Kidney tubule cell (primary cell): ENCODE data around the gene RHEX.
A peak's percentile ranks its signal among the peaks of the same experiment; 100 is the strongest.

Source experiments
- DNase-seq: peaks from one replicate; pipeline ENCODE4 v3.0.0-alpha.2; 2018; ENCODE audit warnings: low spot score

The RHEX gene

DNA sequence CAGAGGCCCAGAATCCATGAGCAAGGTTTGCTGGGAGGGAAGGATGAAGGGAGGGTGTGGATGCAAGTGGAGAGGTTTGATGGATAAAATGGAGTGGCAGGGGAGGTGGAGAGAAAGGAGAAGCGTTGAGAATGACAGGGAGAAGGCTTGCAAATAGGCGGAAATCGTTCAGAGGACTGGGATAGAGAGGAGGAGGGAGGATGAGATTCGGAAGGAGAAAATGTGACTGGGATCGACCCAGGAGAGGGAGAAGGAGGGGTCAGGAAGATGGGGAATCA, 63.8 kb downstream of the RHEX start:
- DNase-seq: no peak

DNA sequence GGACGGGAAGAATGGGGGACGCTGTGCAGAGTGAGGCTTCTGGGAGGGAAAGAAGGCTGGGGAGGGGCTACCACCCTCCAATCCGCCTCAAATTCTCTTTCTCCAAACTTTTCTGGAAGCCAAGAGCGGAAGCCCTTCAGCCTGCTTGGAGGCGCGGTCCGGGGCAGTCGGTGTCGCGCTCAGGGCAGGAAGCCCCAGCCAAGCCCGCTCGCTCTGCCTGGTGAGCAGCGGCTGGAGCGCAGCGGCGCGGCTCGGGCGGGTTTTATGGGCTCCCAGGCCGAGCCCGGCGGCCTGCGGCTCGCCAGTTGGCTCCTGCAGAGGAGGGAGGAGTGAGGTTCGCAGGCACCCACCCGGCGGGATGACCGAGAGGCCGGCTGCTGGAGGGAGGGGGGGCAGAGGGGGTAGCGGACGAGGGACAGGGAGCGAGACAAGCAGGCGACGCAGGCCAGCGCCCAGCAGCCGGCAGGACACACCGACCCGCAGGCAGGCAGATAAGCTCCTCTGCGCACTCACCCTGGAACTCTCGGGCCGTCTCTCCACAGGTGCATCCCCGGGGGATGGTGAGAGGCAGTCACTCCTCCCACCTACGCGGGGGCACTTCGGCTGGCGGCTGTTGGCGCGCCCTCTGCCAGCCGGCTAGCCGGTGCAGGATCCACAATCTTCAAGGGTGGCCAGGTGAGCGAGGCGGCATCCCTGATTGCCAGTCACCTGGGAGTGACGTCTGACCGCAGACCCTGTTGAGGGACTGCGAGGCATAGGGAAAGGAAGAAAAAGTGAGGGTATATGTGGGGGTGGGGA, 64.4 kb downstream of the RHEX start, which contains the start of gene AVPR1B:
AVPR1B (minus strand) TSS at position 238 of the 798 bp plus-strand sequence. CDS start 498 bp downstream, outside the sequence.
- DNase-seq: peak; percentile 64

DNA sequence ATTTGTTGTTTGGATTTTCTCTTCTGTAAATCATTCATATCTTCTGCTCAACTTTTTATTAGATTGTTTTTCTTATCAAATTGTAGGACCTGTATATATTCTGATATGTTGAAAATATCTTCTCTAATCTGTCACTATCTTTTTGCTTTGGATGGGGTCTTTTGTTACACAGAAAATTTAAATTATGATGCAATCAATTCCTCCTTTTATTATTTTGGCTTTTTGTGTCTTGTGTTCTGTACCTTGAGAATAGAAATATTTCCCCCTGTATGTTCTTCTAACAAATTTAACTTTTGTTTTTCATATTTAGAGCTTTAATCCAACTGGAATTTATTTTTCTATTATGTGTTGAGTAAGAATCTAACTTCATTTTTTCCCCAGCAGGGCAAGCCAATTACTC, 67.4 kb downstream of the RHEX start:
- no peak for DNase-seq

DNA sequence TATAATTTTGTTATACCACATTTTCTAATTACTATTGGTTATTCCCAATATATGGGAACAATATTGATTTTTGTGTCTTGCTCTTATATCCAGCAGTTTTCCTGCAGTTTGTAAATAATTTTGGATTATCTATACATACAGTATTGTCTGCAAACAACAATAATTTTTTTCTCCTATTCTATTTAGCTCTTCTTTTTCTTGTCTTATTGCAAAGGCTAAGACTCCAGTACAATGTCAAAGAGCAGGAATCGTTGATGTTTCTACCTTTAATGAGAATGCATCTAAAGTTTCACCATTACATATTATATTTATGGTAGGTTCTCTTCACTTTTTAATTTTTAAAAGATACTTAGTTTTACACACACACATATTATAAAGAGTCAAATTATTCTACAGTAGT, 68.3 kb downstream of the RHEX start:
- DNase-seq: no peak

DNA sequence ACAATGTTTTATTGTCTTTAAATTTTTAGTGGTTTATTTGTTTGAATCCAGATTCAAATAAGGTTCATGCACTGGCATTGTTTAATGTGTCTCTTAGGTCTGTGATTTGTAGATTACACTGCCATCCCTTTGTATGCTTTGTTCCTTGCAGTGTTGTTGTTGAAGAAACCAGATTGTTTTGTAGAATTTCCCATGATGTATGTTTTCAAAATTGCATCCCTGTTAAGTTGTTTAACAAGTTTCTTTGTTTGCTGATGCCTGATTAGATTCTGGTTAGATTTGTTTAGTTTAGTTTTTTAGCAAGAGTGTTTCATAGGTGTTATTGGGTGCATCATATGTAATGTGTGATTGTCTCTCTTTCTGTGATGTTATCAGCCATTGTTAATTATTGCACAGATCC, 69.7 kb downstream of the RHEX start:
- DNase-seq: no peak

DNA sequence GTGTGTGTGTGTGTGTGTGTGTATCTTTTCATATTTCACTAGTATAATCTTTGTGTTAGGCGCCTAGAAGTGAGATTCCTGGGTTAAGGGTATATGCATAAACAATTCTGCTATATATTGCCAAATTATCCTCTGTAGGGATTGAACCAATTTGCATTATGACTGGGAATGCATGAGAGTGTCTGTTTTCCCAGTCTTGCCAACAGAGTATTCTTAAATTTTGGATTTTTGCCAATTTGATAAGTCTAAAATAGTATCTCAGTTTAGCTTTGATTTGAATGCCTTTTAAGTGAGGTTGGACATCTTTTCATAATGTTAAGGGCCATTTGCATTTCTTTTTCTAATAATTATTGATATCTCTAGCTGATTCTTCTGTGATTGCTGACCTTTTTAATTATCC, 72.4 kb downstream of the RHEX start:
- no peak for DNase-seq

DNA sequence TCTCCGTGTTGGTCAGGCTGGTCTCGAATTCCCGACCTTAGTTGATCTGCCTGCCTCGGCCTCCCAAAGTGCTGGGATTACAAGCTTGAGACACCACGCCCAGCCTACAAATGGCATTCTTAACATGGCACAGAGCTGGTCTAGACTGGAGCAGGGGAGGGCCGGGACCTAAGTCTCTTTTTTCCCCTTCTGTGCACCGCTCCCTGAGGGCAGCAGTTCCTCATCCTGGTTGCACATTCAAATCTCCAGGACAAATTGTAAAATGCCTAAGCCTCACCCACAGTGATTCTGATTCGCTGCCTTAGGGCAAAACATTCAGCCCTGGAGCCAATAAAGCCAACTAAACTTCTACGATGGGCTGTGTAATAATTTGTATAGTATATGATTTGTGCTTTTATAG, 74.4 kb downstream of the RHEX start:
- no peak for DNase-seq

DNA sequence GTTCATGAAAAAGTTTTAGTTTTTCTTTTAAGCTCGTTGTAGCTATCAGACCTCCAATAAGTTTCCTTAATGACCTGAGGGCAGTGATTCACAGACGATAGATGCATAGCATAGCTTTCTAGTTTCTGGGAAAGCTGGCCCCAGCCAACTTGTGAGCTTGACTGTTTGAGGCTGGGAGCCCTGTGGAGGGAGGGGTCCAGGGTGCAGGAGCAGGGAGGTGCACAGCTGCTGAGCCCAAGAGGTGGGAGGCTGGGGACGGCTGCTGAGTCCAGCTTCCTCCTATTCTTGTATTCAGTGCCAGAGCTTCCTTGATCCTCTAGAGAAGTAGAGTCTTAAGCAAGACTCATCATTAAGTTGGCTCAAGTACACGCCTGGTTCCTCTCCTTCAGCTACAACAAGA, 75.2 kb downstream of the RHEX start:
- no peak for DNase-seq

DNA sequence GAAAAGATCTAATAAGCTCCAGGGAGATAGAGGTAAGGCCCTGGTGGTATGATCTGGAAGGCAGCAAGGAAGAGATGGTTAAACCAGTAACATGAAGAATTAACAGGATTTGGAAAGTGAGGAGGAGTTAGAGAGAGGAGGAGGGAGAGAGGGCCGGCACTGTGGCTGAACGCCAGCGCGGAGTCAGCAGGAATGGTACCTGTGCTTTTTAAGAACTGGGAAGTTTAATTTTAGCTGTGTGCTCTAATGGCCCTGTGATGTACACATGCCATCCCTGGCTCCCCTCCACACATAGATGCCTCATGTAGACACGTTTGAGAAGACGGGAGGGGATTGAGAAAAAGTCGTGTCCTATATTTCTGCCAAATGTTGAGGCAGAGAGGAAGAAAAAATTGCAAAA, 78.1 kb downstream of the RHEX start:
- DNase-seq: no peak

DNA sequence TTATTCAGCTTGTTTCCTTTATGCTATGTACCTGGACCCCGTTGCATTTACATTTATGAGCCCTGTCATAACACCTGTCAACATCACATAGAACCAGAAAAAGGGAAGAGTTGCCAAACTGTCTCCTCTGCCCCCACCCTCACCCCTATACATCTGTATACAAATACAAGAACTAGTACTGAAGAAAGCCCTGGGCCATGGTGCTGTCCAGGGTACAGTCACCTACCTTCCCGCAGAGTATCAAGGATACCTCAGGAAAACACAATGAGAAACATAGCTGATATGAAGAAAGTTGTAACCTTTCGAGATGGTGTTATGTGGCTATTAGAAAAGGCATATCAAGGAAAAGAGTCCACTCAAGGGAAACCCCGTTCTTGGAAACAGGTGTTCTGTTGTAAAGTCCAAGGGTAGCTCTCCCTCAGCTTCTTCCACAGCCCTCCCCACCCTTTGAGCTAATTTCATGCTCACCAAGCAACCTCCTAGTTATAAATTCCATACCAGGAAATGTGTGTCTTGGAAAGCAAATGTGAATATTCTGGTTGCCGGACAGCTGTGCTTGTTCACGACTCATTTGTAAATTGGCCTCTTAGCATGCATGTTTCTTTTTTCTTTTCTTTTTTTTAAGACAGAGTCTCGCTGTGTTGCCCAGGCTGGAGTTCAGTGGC, 80.9 kb downstream of the RHEX start:
- no peak for DNase-seq

DNA sequence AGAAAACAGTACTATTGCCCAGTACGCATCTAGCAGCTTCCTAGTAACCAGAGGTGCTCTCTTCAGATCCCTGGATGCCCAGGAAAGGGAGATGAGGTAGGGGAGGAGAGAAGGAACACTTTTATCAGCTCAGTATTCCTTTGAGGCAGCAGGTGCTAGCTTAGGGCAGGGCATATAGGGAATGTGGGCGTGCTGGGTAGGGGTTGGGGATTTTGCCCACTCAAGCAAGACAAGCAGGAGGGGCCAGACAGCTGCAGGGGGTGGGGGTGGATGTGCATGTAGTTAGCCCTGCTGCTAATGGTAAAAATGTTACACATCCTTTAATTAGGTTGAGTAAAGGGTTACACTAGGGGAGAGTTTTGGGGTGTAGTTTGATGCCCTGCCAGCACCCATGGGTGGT, 82.3 kb downstream of the RHEX start:
- no peak for DNase-seq

DNA sequence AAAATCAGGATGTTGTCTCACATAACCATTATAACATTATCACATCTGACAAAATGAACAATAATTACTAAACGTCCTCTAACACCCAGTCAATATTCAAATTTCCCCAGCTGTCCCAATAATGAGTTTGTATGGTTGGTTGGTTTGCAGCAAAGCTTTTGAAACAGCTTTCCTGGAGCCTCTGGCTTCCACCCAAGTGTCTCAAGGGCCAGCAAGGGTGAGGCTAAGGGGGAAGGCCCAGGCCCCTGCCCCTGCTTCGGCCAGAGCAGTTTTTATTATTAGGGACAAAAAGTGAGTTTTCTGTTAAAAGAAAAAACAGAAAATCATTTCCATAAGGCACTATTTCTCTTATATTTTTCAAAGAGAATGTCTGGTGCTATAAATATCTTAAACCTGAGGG, 83.3 kb downstream of the RHEX start:
- no peak for DNase-seq

DNA sequence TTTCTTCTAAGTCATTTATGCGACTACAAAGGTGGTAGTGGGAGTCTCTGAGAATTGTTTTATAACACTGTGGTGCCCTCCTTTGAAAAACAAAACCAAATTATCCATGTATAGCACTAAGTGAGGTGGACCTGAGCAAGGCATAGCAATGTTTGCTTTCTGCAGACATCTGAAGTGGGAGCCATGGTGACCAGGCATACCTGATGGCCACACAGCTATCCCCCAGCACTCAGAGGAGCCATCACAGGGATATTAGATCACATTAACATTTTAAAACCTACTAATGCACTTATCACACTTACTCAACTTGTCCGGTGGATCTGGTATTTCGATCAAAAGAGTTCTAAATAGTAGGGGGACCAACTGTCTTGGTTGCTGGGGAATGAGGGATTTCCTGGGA, 89.0 kb downstream of the RHEX start:
- no peak for DNase-seq

DNA sequence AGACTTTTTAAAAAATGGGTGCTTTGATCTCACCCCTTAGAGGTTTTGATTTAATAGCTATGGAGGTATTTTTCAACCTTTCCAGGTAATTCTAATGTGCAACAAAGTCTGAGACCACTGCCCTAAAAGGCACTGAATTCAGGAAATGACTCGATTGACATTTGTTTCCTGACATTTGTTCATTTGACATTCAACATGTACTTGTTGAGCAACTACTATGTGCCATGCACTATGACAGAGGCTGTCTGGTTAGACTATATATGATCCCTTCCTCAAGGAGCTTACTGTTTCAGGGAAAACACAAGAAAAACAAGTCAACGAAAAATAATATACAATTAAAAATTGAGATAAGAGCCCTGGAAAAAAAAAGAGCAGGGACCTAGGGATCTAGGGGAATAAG, 89.8 kb downstream of the RHEX start:
- DNase-seq: no peak

DNA sequence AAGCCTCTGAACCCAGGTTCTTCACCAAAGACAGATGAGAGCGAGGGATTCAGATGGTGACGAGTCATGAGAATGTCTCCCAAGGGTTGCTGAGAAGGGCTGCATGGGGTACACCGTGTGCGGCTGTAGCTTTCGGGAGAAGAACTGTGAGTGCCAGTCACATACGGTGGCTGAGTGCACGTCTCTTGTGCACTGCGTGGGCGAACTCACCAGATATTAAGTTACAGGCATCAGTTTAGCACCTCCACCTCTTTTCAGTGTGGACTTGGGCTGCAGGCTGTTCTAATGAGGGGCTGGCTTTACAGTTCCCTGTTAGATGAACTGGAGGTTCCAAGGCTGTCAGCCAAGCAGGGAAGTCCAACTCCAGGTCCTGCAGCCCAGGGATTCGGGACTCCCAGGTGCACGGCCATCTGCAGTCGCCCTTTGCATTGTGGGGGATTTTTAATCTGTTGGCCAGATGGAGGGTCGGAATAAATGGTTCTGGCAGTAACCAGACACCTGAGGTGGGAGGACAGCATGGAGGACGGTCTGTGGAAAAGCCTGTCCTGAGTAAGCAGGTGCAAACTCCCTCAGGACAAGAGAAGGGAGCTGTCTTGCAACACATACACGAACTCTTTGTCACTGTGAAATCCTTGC, 90.7 kb downstream of the RHEX start:
- DNase-seq: no peak

DNA sequence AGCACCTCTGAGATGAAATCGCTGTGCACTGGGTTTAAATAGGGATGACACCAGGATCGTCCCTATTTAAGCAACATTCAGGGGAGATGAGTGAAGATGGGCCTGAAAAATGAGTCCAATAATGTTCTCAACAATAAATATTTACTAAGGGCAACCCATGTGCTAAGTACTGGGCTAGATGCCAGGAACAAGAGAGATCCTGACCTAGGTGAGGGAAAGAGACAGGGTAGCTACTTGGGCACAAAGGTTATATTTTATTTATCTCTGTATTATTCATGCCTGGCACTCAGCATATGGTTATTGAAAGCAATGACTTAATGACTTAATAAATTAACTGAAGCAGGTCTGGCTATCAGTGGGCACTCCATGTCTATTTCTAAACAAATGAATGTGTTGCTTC, 91.6 kb downstream of the RHEX start:
- no peak for DNase-seq

DNA sequence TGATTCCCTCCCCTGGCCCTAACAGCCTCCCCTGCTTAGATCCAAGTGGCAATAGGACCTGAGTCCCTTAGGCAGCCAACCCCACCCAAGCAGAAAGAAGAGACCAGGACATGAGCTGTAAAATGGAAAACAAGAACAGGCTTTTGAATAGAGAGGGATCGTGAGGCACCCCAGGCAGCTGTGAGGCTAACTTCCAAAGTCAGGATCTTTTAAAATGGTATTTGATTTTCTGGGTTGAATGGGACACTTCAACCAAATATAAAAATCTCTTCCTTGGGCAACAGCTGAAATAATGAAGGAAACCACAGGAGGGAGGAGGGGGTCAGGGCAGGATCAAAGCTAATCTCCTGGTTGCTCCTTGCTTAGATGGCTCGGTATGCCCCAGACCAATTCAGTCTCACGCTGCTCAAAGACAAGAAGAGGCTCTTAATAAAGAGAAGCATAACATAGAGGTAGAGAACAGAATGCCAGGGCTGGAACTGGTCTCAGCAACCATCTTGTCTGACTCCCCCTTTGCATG, 92.9 kb downstream of the RHEX start:
- DNase-seq: no peak
